SK-N-SH treated with all-trans-retinoic acid at 6 μM for 48 hours (cell line): ENCODE data around the gene DEPDC5.
"Not testable (repeated sequence)": the region's sequence is repeated elsewhere in the genome, so short reads cannot be mapped to it uniquely, and the experiment has no call there.

ENCODE experiments used
- ATAC-seq: fragments of 200-7000 bp; cut with Tn5 transposase; 3 replicates; pipeline ENCODE4 v1.9.1; 2020; ENCODE audit warnings: mild to moderate bottlenecking, moderate library complexity
- ARNTL ChIP-seq: fragments of 450-650 bp; formaldehyde crosslinking; IDR thresholded peaks from 2 replicates; pipeline ENCODE4 v1.5.0; 2020; ENCODE audit warnings: low read depth, mild to moderate bottlenecking, moderate library complexity, borderline replicate concordance
- CSDC2 ChIP-seq: fragments of 250-450 bp; sonication (Bioruptor Pico); IDR thresholded peaks from 2 replicates; pipeline ENCODE4 v1.5.0; 2020; ENCODE audit warnings: mild to moderate bottlenecking, moderate library complexity
- ESRRG ChIP-seq: fragments of 250-450 bp; sonication (Bioruptor Pico); IDR thresholded peaks from 2 replicates; pipeline ENCODE4 v1.6.1; 2021; ENCODE audit warnings: mild to moderate bottlenecking
- GLIS3 ChIP-seq: fragments of 250-450 bp; sonication (Bioruptor Pico); IDR thresholded peaks from 2 replicates; pipeline ENCODE4 v1.5.0; 2020; ENCODE audit warnings: mild to moderate bottlenecking, moderate library complexity
- ISL1 ChIP-seq: fragments of 250-450 bp; sonication (Bioruptor Pico); IDR thresholded peaks from 2 replicates; pipeline ENCODE4 v2.1.2; 2022; ENCODE audit warnings: mild to moderate bottlenecking, moderate library complexity
- TCF4 ChIP-seq: fragments of 250-450 bp; sonication (Bioruptor Pico); IDR thresholded peaks from 2 replicates; pipeline ENCODE4 v1.8.0; 2021; ENCODE audit warnings: mild to moderate bottlenecking, moderate library complexity, borderline replicate concordance
- TOX ChIP-seq: fragments of 250-450 bp; sonication (Bioruptor Pico); IDR thresholded peaks from 2 replicates; pipeline ENCODE4 v1.8.0; 2021; ENCODE audit warnings: mild to moderate bottlenecking, moderate library complexity, borderline replicate concordance
- ZC3H10 ChIP-seq: fragments of 250-450 bp; sonication (Bioruptor Pico); IDR thresholded peaks from 2 replicates; pipeline ENCODE4 v1.5.1; 2021; ENCODE audit warnings: mild to moderate bottlenecking, moderate library complexity
- ZFP3 ChIP-seq: fragments of 250-450 bp; sonication (Bioruptor Pico); IDR thresholded peaks from 2 replicates; pipeline ENCODE4 v1.5.0; 2020; ENCODE audit warnings: mild to moderate bottlenecking, moderate library complexity
- ZNF565 ChIP-seq: fragments of 450-650 bp; formaldehyde crosslinking; conservative IDR thresholded peaks from 2 replicates; pipeline ENCODE4 v1.5.0; 2020; ENCODE audit warnings: low read depth, mild to moderate bottlenecking, moderate library complexity
- ZNF70 ChIP-seq: fragments of 450-650 bp; formaldehyde crosslinking; IDR thresholded peaks from 2 replicates; pipeline ENCODE4 v1.5.0; 2020; ENCODE audit warnings: mild to moderate bottlenecking, moderate library complexity
- TF ChIP-seq, protein P1 (sequence below): fragments of 250-450 bp; sonication (Bioruptor Pico); IDR thresholded peaks from 2 replicates; pipeline ENCODE4 v1.8.0; 2021; ENCODE audit warnings: low read depth, mild to moderate bottlenecking, moderate library complexity, borderline replicate concordance
- TF ChIP-seq, protein P2 (sequence below): fragments of 250-450 bp; sonication (Bioruptor Pico); IDR thresholded peaks from 2 replicates; pipeline ENCODE4 v1.5.0; 2020; ENCODE audit warnings: mild to moderate bottlenecking, moderate library complexity
- TF ChIP-seq, protein P3 (sequence below): fragments of 250-450 bp; sonication (Bioruptor Pico); IDR thresholded peaks from 2 replicates; pipeline ENCODE4 v1.8.0; 2020; ENCODE audit warnings: mild to moderate bottlenecking, moderate library complexity, borderline replicate concordance
- TF ChIP-seq, protein P4 (sequence below): fragments of 250-450 bp; sonication (Bioruptor Pico); IDR thresholded peaks from 2 replicates; pipeline ENCODE4 v1.5.1; 2021; ENCODE audit warnings: mild to moderate bottlenecking, moderate library complexity
- TF ChIP-seq, protein P5 (sequence below): fragments of 250-450 bp; sonication (Bioruptor Pico); IDR thresholded peaks from 2 replicates; pipeline ENCODE4 v1.5.1; 2020; ENCODE audit warnings: low read depth, mild to moderate bottlenecking, moderate library complexity

DEPDC5 gene

DNA sequence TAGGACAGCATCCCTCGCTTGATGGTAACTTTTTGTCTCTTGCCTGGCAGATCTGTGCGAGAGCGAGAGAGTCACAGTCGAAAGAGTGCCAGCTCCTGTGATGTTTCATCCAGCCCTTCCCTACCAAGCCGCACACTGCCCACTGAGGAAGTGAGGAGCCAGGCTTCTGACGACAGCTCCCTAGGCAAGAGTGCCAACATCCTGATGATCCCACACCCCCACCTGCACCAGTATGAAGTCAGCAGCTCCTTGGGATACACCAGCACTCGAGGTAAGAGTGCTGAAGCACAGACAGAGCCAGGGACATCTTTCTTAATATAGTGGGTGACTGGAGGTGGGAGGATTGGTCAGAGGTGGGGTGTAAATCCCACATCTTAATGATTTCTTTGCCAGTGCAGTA, 61.1 kb downstream of the DEPDC5 start:
- no peak for TF ChIP-seq TOX (CRISPR knock-in tag)
- TF ChIP-seq ARNTL = no peak
- TF ChIP-seq ISL1 (CRISPR knock-in tag) = no peak
- TF ChIP-seq, protein P1, sequence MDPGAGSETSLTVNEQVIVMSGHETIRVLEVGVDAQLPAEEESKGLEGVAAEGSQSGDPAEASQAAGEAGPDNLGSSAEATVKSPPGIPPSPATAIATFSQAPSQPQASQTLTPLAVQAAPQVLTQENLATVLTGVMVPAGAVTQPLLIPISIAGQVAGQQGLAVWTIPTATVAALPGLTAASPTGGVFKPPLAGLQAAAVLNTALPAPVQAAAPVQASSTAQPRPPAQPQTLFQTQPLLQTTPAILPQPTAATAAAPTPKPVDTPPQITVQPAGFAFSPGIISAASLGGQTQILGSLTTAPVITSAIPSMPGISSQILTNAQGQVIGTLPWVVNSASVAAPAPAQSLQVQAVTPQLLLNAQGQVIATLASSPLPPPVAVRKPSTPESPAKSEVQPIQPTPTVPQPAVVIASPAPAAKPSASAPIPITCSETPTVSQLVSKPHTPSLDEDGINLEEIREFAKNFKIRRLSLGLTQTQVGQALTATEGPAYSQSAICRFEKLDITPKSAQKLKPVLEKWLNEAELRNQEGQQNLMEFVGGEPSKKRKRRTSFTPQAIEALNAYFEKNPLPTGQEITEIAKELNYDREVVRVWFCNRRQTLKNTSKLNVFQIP (CRISPR knock-in tag) = no peak
- no peak for TF ChIP-seq TCF4
- TF ChIP-seq ZNF70 (CRISPR knock-in tag) = no peak
- TF ChIP-seq, protein P2, sequence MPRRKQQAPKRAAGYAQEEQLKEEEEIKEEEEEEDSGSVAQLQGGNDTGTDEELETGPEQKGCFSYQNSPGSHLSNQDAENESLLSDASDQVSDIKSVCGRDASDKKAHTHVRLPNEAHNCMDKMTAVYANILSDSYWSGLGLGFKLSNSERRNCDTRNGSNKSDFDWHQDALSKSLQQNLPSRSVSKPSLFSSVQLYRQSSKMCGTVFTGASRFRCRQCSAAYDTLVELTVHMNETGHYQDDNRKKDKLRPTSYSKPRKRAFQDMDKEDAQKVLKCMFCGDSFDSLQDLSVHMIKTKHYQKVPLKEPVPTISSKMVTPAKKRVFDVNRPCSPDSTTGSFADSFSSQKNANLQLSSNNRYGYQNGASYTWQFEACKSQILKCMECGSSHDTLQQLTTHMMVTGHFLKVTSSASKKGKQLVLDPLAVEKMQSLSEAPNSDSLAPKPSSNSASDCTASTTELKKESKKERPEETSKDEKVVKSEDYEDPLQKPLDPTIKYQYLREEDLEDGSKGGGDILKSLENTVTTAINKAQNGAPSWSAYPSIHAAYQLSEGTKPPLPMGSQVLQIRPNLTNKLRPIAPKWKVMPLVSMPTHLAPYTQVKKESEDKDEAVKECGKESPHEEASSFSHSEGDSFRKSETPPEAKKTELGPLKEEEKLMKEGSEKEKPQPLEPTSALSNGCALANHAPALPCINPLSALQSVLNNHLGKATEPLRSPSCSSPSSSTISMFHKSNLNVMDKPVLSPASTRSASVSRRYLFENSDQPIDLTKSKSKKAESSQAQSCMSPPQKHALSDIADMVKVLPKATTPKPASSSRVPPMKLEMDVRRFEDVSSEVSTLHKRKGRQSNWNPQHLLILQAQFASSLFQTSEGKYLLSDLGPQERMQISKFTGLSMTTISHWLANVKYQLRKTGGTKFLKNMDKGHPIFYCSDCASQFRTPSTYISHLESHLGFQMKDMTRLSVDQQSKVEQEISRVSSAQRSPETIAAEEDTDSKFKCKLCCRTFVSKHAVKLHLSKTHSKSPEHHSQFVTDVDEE = no peak
- no peak for TF ChIP-seq GLIS3 (CRISPR knock-in tag)
- TF ChIP-seq CSDC2 (CRISPR knock-in tag) = no peak
- TF ChIP-seq ZC3H10 (CRISPR knock-in tag) = no peak
- no peak for ATAC-seq

DNA sequence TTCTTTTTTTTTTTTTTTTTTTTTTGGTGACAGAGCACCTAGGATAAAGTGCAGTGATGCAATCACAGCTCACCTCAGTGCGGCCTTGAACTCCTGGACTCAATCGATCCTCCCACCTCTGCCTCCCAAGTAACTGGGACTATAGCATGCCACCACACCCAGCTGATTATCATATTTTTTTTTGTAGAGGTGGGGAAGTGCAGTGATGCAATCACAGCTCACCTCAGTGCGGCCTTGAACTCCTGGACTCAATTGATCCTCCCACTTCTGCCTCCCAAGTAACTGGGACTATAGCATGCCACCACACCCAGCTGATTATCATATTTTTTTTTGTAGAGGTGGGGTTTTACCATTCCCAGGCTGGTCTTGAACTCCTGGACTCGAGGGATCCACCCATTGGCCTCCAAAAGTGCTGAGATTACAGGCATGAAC, 61.6 kb downstream of the DEPDC5 start:
- ATAC-seq = not testable (repeated sequence)

DNA sequence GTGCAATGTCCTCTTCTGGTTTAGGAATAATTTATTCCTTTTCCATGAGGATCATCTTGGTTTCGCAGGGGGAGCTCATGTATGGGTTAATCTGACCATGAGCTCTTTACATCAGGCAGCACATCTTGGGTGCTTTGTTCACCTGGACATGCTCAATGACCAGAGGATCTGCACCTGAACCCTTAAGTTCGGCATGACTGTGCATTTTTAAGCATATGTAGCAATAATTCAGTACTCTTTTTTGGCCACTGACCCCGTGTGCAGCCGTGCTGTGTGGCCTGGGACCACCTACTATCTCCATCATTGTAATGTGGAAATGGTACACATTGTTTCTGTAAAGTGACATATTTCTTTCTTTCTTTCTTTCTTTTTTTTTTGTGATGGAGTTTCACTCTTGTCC, 62.9 kb downstream of the DEPDC5 start:
- ATAC-seq = no peak
- TF ChIP-seq, protein P3, sequence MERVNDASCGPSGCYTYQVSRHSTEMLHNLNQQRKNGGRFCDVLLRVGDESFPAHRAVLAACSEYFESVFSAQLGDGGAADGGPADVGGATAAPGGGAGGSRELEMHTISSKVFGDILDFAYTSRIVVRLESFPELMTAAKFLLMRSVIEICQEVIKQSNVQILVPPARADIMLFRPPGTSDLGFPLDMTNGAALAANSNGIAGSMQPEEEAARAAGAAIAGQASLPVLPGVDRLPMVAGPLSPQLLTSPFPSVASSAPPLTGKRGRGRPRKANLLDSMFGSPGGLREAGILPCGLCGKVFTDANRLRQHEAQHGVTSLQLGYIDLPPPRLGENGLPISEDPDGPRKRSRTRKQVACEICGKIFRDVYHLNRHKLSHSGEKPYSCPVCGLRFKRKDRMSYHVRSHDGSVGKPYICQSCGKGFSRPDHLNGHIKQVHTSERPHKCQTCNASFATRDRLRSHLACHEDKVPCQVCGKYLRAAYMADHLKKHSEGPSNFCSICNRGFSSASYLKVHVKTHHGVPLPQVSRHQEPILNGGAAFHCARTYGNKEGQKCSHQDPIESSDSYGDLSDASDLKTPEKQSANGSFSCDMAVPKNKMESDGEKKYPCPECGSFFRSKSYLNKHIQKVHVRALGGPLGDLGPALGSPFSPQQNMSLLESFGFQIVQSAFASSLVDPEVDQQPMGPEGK = no peak
- TF ChIP-seq ISL1 (CRISPR knock-in tag) = no peak
- TF ChIP-seq, protein P4, sequence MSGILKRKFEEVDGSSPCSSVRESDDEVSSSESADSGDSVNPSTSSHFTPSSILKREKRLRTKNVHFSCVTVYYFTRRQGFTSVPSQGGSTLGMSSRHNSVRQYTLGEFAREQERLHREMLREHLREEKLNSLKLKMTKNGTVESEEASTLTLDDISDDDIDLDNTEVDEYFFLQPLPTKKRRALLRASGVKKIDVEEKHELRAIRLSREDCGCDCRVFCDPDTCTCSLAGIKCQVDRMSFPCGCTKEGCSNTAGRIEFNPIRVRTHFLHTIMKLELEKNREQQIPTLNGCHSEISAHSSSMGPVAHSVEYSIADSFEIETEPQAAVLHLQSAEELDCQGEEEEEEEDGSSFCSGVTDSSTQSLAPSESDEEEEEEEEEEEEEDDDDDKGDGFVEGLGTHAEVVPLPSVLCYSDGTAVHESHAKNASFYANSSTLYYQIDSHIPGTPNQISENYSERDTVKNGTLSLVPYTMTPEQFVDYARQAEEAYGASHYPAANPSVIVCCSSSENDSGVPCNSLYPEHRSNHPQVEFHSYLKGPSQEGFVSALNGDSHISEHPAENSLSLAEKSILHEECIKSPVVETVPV (CRISPR knock-in tag) = no peak
- TF ChIP-seq, all 23 proteins: peak for 0

DNA sequence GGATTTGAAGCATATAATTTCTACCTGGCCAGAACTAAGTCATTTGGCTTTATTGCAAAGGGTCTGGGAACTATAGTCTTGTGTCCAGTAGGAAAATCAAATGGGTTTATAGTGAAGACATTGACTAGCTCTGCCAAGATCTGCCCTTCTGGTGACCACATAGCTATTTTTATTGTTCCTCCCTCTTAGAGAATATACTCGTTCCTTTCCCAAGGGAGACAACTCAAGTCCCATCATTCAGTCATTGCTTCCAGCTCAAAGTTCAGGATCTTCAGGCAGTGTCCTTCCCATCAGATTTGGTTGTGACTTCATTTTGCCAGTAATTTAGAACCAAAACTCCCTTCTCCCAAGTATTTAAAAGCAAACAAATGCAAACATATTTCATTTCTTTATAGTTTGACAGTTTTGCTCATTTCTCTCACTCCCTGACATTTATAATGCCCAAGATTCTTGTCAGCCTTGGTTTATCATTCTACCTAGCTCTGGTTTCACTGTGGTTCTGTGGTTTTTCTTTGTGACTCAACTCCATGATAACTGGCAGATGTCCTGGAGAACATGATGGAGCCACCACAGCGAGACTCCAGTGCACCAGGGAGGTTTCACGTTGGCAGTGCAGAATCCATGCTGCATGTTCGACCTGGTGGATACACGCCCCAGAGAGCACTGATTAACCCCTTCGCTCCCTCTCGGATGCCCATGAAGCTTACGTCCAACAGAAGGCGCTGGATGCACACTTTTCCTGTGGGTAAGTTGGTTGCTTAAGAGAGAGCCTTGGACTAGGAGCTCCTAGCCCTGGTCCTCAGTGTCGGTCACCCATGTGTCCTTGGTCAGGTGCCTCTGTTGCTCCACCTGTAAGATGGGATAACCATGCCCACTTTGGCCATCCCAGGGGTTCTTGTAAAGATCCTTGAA, 64.9 kb downstream of the DEPDC5 start:
- TF ChIP-seq ISL1 (CRISPR knock-in tag) (no peak), ZNF565 (CRISPR knock-in tag) (no peak), ZNF70 (CRISPR knock-in tag) (no peak), ZFP3 (CRISPR knock-in tag) (no peak), ESRRG (CRISPR knock-in tag) (no peak)
- TF ChIP-seq, protein P3 = no peak
- TF ChIP-seq, protein P5, sequence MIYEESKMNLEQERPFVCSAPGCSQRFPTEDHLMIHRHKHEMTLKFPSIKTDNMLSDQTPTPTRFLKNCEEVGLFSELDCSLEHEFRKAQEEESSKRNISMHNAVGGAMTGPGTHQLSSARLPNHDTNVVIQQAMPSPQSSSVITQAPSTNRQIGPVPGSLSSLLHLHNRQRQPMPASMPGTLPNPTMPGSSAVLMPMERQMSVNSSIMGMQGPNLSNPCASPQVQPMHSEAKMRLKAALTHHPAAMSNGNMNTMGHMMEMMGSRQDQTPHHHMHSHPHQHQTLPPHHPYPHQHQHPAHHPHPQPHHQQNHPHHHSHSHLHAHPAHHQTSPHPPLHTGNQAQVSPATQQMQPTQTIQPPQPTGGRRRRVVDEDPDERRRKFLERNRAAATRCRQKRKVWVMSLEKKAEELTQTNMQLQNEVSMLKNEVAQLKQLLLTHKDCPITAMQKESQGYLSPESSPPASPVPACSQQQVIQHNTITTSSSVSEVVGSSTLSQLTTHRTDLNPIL (CRISPR knock-in tag) = no peak

More for the DNA sequence above, 64.9 kb downstream of the DEPDC5 start:
- peak; percentile 36 for ATAC-seq
